Endothelial cell of umbilical vein (primary cell): ENCODE results near the gene TEP1.

Experiments used
- GATA2 ChIP-seq: IDR thresholded peaks from 2 replicates; pipeline ENCODE4 v1.7.0; 2011; ENCODE audit warnings: low read depth, mild to moderate bottlenecking, moderate library complexity, mixed read lengths, low read length; ENCODE audit not compliant: insufficient read length, insufficient read depth
- POLR2A ChIP-seq: IDR thresholded peaks from 2 replicates; pipeline ENCODE4 v1.6.1; 2012; ENCODE audit warnings: low read depth, mild to moderate bottlenecking, control low read depth, low read length
- POLR2AphosphoS5 ChIP-seq: IDR thresholded peaks from 2 replicates; pipeline ENCODE4 v1.6.1; 2012; ENCODE audit warnings: low read depth, mild to moderate bottlenecking, control low read depth, low read length, moderate library complexity; ENCODE audit not compliant: insufficient read depth

GRCh38 chr14:20376071-20376588 is 37.2 kb downstream of the TEP1 start:
- TF ChIP-seq POLR2A (no peak), POLR2AphosphoS5 (no peak), GATA2 (no peak)
